ENCODE measurements around the gene UBL4A.
A peak's percentile ranks its signal among the peaks of the same experiment; 100 is the strongest.
"Not testable (repeated sequence)": the region's sequence is repeated elsewhere in the genome, so short reads cannot be mapped to it uniquely, and the experiment has no call there.

UBL4A gene

GRCh38 chrX:154515090-154515965 lies 28.9 kb upstream of the UBL4A start:
- H3K4me1 Mint-ChIP-seq (ENCODE audit: low read depth): peaks cover 29% of the 10 kb centered on the region
- DNase-seq: no peak

GRCh38 chrX:154513716-154514115 lies 27.3 kb upstream of the UBL4A start:
- no peak for DNase-seq
- peak overlapping the region; percentile 65 for H3K27ac Mint-ChIP-seq
- H3K36me3 Mint-ChIP-seq (ENCODE audit: low read depth): peaks cover 32% of the 10 kb centered on the region
- peaks cover 29% of the 10 kb centered on the region for H3K4me1 Mint-ChIP-seq (ENCODE audit: low read depth)
- peak overlapping the region; percentile 6 for H3K4me3 Mint-ChIP-seq
- peaks cover 33% of the 10 kb centered on the region for H3K27me3 Mint-ChIP-seq
- no peaks in the 10 kb centered on the region for H3K9me3 Mint-ChIP-seq

More at GRCh38 chrX:154515090-154515965, 28.9 kb upstream of the UBL4A start:
- no peaks in the 10 kb centered on the region for H3K9me3 Mint-ChIP-seq
- H3K27me3 Mint-ChIP-seq: peaks cover 25% of the 10 kb centered on the region
- peak overlapping the region; percentile 84 for H3K4me3 Mint-ChIP-seq
- H3K36me3 Mint-ChIP-seq (ENCODE audit: low read depth): peaks cover 20% of the 10 kb centered on the region
- peak overlapping the region; percentile 88 for H3K27ac Mint-ChIP-seq

GRCh38 chrX:154512879-154513553 lies 26.6 kb upstream of the UBL4A start:
- Mint-ChIP-seq H3K4me3 (no peak overlapping the region), H3K36me3 (ENCODE audit: low read depth) (peaks cover 37% of the 10 kb centered on the region), H3K27ac (no peak overlapping the region), H3K27me3 (peaks cover 37% of the 10 kb centered on the region), H3K4me1 (ENCODE audit: low read depth) (peaks cover 29% of the 10 kb centered on the region), H3K9me3 (no peaks in the 10 kb centered on the region)
- no peak for DNase-seq

GRCh38 chrX:154511761-154512160 lies 25.3 kb upstream of the UBL4A start:
- H3K9me3 Mint-ChIP-seq: no peaks in the 10 kb centered on the region
- H3K27me3 Mint-ChIP-seq: peaks cover 33% of the 10 kb centered on the region
- peak overlapping the region; percentile 80 for H3K27ac Mint-ChIP-seq
- no peak for DNase-seq
- no peak overlapping the region for H3K4me3 Mint-ChIP-seq
- peaks cover 29% of the 10 kb centered on the region for H3K4me1 Mint-ChIP-seq (ENCODE audit: low read depth)
- H3K36me3 Mint-ChIP-seq (ENCODE audit: low read depth): peaks cover 37% of the 10 kb centered on the region

GRCh38 chrX:154509455-154509854 lies 23.0 kb upstream of the UBL4A start:
- Mint-ChIP-seq H3K4me3 (no peak overlapping the region), H3K4me1 (ENCODE audit: low read depth) (peaks cover 18% of the 10 kb centered on the region), H3K27me3 (peaks cover 32% of the 10 kb centered on the region), H3K9me3 (no peaks in the 10 kb centered on the region), H3K36me3 (ENCODE audit: low read depth) (peaks cover 47% of the 10 kb centered on the region), H3K27ac (no peak overlapping the region)
- DNase-seq: no peak

GRCh38 chrX:154508384-154508745 lies 21.9 kb upstream of the UBL4A start:
- Mint-ChIP-seq H3K27me3 (peaks cover 27% of the 10 kb centered on the region), H3K9me3 (no peaks in the 10 kb centered on the region), H3K4me3 (no peak overlapping the region), H3K27ac (peak overlapping the region; percentile 52), H3K36me3 (ENCODE audit: low read depth) (peaks cover 45% of the 10 kb centered on the region), H3K4me1 (ENCODE audit: low read depth) (peaks cover 11% of the 10 kb centered on the region)
- DNase-seq: no peak

- Mint-ChIP-seq H3K4me3 (no peak overlapping the region), H3K4me1 (ENCODE audit: low read depth) (peaks cover 11% of the 10 kb centered on the region), H3K27ac (no peak overlapping the region), H3K36me3 (ENCODE audit: low read depth) (peaks cover 45% of the 10 kb centered on the region), H3K27me3 (peaks cover 27% of the 10 kb centered on the region), H3K9me3 (no peaks in the 10 kb centered on the region)
- no peak for DNase-seq
Measured at GRCh38 chrX:154507673-154508383, 21.4 kb upstream of the UBL4A start.

GRCh38 chrX:154506483-154507332 lies 20.3 kb upstream of the UBL4A start:
- peaks cover 27% of the 10 kb centered on the region for H3K27me3 Mint-ChIP-seq
- no peak for DNase-seq
- H3K4me3 Mint-ChIP-seq: no peak overlapping the region
- no peaks in the 10 kb centered on the region for H3K9me3 Mint-ChIP-seq
- no peak overlapping the region for H3K27ac Mint-ChIP-seq
- H3K4me1 Mint-ChIP-seq (ENCODE audit: low read depth): peaks cover 7% of the 10 kb centered on the region
- peaks cover 44% of the 10 kb centered on the region for H3K36me3 Mint-ChIP-seq (ENCODE audit: low read depth)

GRCh38 chrX:154505734-154506133 lies 19.3 kb upstream of the UBL4A start:
- no peak for DNase-seq
- Mint-ChIP-seq H3K27me3 (peaks cover 22% of the 10 kb centered on the region), H3K9me3 (no peaks in the 10 kb centered on the region), H3K36me3 (ENCODE audit: low read depth) (peaks cover 36% of the 10 kb centered on the region), H3K4me3 (no peak overlapping the region), H3K27ac (no peak overlapping the region), H3K4me1 (ENCODE audit: low read depth) (no peaks in the 10 kb centered on the region)

GRCh38 chrX:154502989-154503388 lies 16.6 kb upstream of the UBL4A start:
- Mint-ChIP-seq H3K4me1 (ENCODE audit: low read depth) (no peaks in the 10 kb centered on the region), H3K9me3 (no peaks in the 10 kb centered on the region), H3K27ac (no peak overlapping the region), H3K4me3 (no peak overlapping the region), H3K36me3 (ENCODE audit: low read depth) (peaks cover 16% of the 10 kb centered on the region), H3K27me3 (peaks cover 6% of the 10 kb centered on the region)
- no peak for DNase-seq

- Mint-ChIP-seq H3K4me3 (no peak overlapping the region), H3K9me3 (no peaks in the 10 kb centered on the region), H3K4me1 (ENCODE audit: low read depth) (no peaks in the 10 kb centered on the region), H3K27ac (no peak overlapping the region), H3K27me3 (peaks cover 6% of the 10 kb centered on the region), H3K36me3 (ENCODE audit: low read depth) (peaks cover 16% of the 10 kb centered on the region)
- no peak for DNase-seq
Measured at GRCh38 chrX:154502098-154502497, 15.7 kb upstream of the UBL4A start.

- H3K4me1 Mint-ChIP-seq (ENCODE audit: low read depth); H3K27me3 Mint-ChIP-seq; H3K27ac Mint-ChIP-seq; H3K4me3 Mint-ChIP-seq; H3K9me3 Mint-ChIP-seq; DNase-seq: not testable (repeated sequence)
- H3K36me3 Mint-ChIP-seq (ENCODE audit: low read depth): peaks cover 15% of the 10 kb centered on the region
Measured at GRCh38 chrX:154501423-154501822, 15.0 kb upstream of the UBL4A start.

GRCh38 chrX:154496591-154497137 lies 10.2 kb upstream of the UBL4A start:
- not testable (repeated sequence) for H3K4me1 Mint-ChIP-seq (ENCODE audit: low read depth); H3K27me3 Mint-ChIP-seq; H3K9me3 Mint-ChIP-seq; H3K36me3 Mint-ChIP-seq (ENCODE audit: low read depth); DNase-seq; H3K4me3 Mint-ChIP-seq; H3K27ac Mint-ChIP-seq

GRCh38 chrX:154495472-154495922 lies 9.1 kb upstream of the UBL4A start:
- peaks cover 3% of the 10 kb centered on the region for H3K4me1 Mint-ChIP-seq (ENCODE audit: low read depth)
- H3K4me3 Mint-ChIP-seq: no peak overlapping the region
- H3K36me3 Mint-ChIP-seq (ENCODE audit: low read depth): no peaks in the 10 kb centered on the region
- DNase-seq: no peak
- H3K27me3 Mint-ChIP-seq: peaks cover 9% of the 10 kb centered on the region
- no peak overlapping the region for H3K27ac Mint-ChIP-seq
- H3K9me3 Mint-ChIP-seq: no peaks in the 10 kb centered on the region

Data from activated T-cell treated with anti-CD3 and anti-CD28 coated beads, Interleukin-2, amount 50 U/mL, for 24 hours (primary cell).